Measurements from ENCODE around the gene SERPINB7.
"Not testable (repeated sequence)": the region's sequence is repeated elsewhere in the genome, so short reads cannot be mapped to it uniquely, and the experiment has no call there.

SERPINB7 gene, protein sequence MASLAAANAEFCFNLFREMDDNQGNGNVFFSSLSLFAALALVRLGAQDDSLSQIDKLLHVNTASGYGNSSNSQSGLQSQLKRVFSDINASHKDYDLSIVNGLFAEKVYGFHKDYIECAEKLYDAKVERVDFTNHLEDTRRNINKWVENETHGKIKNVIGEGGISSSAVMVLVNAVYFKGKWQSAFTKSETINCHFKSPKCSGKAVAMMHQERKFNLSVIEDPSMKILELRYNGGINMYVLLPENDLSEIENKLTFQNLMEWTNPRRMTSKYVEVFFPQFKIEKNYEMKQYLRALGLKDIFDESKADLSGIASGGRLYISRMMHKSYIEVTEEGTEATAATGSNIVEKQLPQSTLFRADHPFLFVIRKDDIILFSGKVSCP

DNA sequence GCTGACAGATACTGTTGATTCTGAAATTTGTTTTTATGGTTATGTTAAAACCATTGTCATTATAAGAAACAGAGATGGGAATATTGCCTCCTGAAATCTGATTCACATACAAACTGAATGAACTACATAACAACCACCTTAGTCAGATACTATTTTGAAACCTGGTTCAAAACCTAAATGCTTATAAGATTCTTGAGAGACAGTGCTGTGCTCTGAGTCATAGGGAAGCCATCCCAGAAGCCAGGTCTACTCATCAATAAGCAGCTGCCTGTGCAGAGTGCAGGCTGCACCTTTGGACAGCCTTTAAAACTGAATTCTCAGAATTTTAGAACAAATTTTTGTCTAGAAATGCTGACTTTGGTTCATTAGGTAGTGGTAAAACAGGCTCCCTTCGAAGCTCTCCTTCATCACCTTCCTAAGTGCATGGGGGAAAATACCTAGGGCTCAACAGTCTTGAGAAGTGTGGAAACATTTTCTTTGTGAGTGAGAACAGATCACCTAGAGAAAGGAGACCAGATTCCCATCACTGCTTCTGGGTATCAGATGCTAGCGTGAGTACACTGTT is at the start of gene SERPINB7:
Gene SERPINB7, plus strand, starts transcription at position 253 of the 565 bp plus-strand sequence. CDS start 6,955 bp downstream, outside the sequence.
- DNase-seq: no peak

DNA sequence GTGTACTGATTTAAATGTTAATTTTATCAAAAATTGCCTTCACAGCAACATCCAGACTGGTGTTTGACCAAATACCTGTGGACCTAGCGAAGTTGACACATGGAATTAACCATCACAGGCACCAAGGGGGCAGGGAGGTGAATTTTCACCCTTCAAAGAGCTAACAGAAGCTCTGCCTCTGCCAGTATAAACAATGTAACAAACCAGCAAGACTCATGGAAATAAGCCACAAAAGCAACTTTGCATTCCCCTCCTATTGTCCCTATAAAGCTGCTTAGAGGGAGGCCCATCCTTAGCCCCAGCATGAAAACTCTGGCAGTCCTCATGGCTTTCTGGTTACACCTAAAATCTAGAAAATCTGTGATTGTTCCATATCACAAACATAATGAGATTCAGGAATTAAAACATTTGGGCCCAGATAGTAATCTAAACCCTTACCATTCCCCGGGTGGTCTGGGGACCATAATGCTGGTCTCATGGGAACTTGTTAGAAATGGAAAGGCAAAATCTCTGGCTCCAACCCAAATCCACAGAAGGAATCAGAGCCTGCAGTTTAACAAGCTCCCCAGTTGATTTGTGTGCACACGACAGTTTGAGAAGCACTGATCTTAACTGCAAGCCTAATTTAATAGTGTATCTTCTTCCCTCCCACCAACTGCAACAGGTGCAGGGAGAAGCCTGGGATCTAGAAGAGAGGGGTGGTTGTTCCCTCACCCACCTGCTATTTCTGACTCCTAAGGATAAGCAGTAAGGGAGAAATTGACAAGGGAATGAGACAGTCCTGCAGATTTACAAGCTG is 49.3 kb upstream of the SERPINB7 start:
- DNase-seq: no peak

DNA sequence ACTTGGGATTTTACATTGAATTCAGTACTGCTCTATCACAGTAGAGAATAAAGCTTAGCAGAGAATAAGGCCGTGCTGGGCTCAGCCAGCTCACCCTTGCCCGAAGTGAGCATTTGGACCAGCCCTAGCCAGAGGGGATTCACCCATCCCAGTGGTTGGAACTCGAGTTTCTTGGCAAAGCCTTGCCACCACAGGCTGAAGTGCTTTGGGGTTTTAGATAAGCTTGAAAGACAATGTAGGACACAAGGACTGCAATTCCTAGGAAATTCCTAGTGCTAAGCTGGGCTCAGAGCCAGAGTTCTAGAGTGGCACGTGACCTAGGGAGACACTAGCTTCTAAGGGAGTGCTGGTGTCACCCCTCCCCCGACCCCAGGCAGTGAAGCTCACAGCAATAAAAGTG is 44.4 kb upstream of the SERPINB7 start:
- no peak for DNase-seq

- no peak for DNase-seq
Observed at GRCh38 chr18:63731215-63731614, 44.0 kb upstream of the SERPINB7 start.

GRCh38 chr18:63736876-63737275 is 38.3 kb upstream of the SERPINB7 start:
- no peak for DNase-seq

GRCh38 chr18:63741769-63742168 is 33.4 kb upstream of the SERPINB7 start:
- no peak for DNase-seq

GRCh38 chr18:63747006-63747405 is 28.2 kb upstream of the SERPINB7 start:
- no peak for DNase-seq

- no peak for DNase-seq
Observed at GRCh38 chr18:63749489-63749888, 25.7 kb upstream of the SERPINB7 start.

GRCh38 chr18:63752636-63753035 is 22.6 kb upstream of the SERPINB7 start:
- DNase-seq: no peak

GRCh38 chr18:63753676-63754075 is 21.5 kb upstream of the SERPINB7 start:
- no peak for DNase-seq

GRCh38 chr18:63757541-63757940 is 17.7 kb upstream of the SERPINB7 start:
- no peak for DNase-seq

DNA sequence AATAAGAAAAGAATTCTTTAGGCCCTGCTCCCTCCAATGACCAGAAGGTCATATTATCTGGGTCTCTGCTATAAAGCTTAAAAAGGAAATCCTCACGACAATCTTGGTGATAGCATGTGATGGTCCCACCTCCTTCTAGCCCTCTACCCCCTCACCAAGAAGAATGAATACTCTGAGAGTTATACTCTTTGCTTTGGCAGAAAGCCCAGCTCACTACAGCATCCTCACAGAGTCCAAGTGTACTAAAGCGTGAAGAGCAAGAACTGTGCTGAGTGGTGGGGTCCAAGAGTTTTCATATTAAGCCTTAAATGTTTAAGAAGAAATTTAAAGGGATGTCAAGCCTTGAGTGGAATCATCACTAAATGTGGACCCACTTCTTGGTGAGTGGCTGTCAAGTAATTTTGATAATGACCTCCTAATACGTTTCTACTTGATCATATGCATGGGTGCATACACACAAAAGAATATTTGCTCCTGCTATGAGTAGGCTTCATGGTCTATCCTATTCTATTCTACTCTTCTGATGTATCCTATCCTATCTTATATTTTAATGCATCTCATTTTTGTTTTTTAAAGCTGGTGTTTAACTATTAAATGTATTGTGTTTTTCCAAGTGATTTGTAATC is 16.5 kb upstream of the SERPINB7 start:
- no peak for DNase-seq

- DNase-seq: not testable (repeated sequence)
Observed at GRCh38 chr18:63759786-63760185, 15.4 kb upstream of the SERPINB7 start.

DNA sequence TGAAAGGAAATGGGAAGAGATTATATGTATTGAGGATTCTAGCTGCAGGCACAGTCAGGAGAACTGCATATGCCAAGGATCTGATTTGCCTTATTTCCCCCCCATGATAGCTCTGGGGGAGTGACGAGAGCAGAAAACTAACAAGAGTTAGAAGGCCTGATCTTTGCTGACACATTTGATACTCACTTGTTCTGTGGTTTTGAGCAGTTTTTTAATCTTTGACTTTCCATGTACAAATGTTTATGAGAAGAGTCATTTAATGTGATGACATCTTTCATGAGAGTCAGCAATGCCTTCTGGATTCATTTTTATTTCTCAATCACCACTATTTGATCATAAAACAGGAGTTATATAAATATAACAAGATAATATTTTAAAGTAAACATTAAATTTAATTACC is 12.7 kb upstream of the SERPINB7 start:
- no peak for DNase-seq

DNA sequence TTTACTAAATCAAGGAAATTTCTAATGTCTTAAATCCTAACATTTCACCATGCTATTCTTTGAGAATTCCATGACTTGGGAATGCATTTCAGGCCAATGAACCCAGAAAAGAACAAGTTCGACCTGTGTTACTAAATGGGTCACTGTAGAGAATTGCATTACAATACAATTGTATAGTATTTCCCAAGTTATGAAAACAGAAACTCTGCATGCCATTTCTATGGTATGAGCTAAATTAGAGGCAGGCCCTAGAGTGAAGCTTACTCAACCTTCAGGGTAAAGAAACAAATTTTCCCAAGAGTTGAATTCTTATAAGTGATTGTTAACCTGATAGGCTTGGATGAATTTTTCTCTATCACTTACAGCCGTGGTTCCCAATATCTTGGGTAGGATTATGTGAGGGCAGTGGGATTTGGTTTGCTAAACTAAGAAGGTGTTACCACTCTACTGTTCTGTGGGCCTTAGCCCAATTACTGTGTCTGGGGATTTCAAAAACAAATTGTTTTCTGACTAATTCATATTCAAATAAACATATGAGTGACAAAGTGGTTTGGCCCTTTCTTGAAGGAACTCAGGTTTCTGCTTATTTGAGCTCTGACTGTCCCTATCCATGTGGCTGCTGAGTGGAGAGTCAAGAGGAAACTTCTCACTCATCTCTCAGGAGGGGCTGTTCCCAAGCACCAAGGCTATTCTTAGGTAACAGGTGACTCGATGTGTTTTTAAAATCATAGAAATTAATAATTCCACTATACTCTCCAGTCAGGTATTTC is 11.2 kb upstream of the SERPINB7 start:
- DNase-seq: no peak

GRCh38 chr18:63765837-63766236 is 9.4 kb upstream of the SERPINB7 start:
- no peak for DNase-seq

- no peak for DNase-seq
Observed at GRCh38 chr18:63773551-63773950, 1.7 kb upstream of the SERPINB7 start.

- DNase-seq: no peak
Observed at GRCh38 chr18:63774511-63774910, 707 bp upstream of the SERPINB7 start.

- DNase-seq: no peak
Observed at GRCh38 chr18:63779386-63779785, 4.2 kb downstream of the SERPINB7 start.

- DNase-seq: no peak
Observed at GRCh38 chr18:63783394-63783793, 8.2 kb downstream of the SERPINB7 start.

DNA sequence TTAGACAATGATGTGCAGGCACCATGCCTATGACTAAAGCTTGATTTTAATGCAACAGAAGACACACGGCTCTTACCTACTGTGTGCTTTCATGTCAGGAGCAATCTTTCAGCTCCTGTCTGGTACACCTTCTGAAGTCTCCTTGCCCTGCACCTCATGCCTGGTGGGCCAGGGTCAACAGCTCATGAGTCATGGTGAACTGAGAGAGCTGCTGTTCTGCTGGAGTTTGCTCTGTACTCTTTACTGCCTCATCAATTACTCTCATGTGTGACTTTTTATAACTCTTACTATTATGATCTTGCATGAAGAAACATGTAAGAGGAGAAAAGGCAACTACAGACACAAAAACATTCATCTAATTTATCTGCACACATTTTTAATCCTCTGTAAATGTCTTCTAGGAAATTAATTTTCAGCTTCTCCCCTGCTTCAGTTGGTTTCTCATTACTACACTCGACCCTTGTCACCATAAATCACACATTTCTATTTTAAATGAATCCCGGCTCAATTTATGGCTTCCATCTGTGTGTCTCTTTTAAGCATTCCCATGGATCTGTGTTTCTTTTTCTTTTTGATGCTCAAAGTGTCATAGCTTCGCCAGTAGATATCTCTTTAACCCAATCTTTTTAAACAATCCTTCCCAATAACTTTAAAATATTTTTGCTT is 9.7 kb downstream of the SERPINB7 start:
- no peak for DNase-seq

GRCh38 chr18:63787673-63788072 is 12.5 kb downstream of the SERPINB7 start:
- DNase-seq: no peak

Measured in stimulated activated CD4-positive, alpha-beta T cell treated with anti-CD3 and anti-CD28 coated beads, Interleukin-4, amount 100 ng/mL, for 1 hour (primary cell).